Measurements from ENCODE around the gene COL28A1.

The COL28A1 gene

GRCh38 chr7:7433811-7434210 lies 101.9 kb downstream of the COL28A1 start:
- Histone ChIP-seq H2AFZ (ENCODE audit: low read length) (no peak overlapping the region), H3K79me2 (ENCODE audit: insufficient read depth, low read length) (no peaks in the 10 kb centered on the region), H3K4me1 (ENCODE audit: insufficient read depth, low read length, poor library complexity, severe bottlenecking) (peaks cover 3% of the 10 kb centered on the region), H3F3A (ENCODE audit: low read depth) (no peaks in the 10 kb centered on the region), H3K4me3 (ENCODE audit: low read length, poor library complexity, severe bottlenecking) (no peak overlapping the region), H3K9me3 (ENCODE audit: insufficient read depth, low read depth, low read length) (no peaks in the 10 kb centered on the region), H3K9ac (ENCODE audit: low read depth, low read length, poor library complexity, severe bottlenecking) (no peak overlapping the region), H3K4me2 (ENCODE audit: low read depth, low read length, poor library complexity, severe bottlenecking) (no peak overlapping the region), H4K20me1 (ENCODE audit: insufficient read depth, low read length, poor library complexity, severe bottlenecking) (no peaks in the 10 kb centered on the region), H3K27me3 (ENCODE audit: insufficient read depth, low read length, poor library complexity, severe bottlenecking) (no peaks in the 10 kb centered on the region), H3K9me2 (replicated peaks; ENCODE audit: low read depth, low read length) (no peaks in the 10 kb centered on the region), H3K36me3 (ENCODE audit: insufficient read depth, low read length) (no peaks in the 10 kb centered on the region)
- TF ChIP-seq EZH2phosphoT487 (IDR thresholded peaks at IDR 0.05; ENCODE audit: borderline replicate concordance) (no peak), CTCF (conservative IDR thresholded peaks at IDR 0.05; ENCODE audit: low read length) (no peak)

- Histone ChIP-seq H3K4me2 (ENCODE audit: low read depth, low read length, poor library complexity, severe bottlenecking) (no peak overlapping the region), H3K79me2 (ENCODE audit: insufficient read depth, low read length) (no peaks in the 10 kb centered on the region), H3K27me3 (ENCODE audit: insufficient read depth, low read length, poor library complexity, severe bottlenecking) (no peaks in the 10 kb centered on the region), H3K9me2 (replicated peaks; ENCODE audit: low read depth, low read length) (no peaks in the 10 kb centered on the region), H3F3A (ENCODE audit: low read depth) (no peaks in the 10 kb centered on the region), H3K9me3 (ENCODE audit: insufficient read depth, low read depth, low read length) (no peaks in the 10 kb centered on the region), H2AFZ (ENCODE audit: low read length) (no peak overlapping the region), H3K9ac (ENCODE audit: low read depth, low read length, poor library complexity, severe bottlenecking) (no peak overlapping the region), H3K4me1 (ENCODE audit: insufficient read depth, low read length, poor library complexity, severe bottlenecking) (peaks cover 3% of the 10 kb centered on the region), H3K4me3 (ENCODE audit: low read length, poor library complexity, severe bottlenecking) (no peak overlapping the region), H3K36me3 (ENCODE audit: insufficient read depth, low read length) (no peaks in the 10 kb centered on the region), H4K20me1 (ENCODE audit: insufficient read depth, low read length, poor library complexity, severe bottlenecking) (no peaks in the 10 kb centered on the region)
- TF ChIP-seq CTCF (conservative IDR thresholded peaks at IDR 0.05; ENCODE audit: low read length) = no peak
- TF ChIP-seq EZH2phosphoT487 (IDR thresholded peaks at IDR 0.05; ENCODE audit: borderline replicate concordance) = no peak
Measured at GRCh38 chr7:7432979-7433378, 102.7 kb downstream of the COL28A1 start.

GRCh38 chr7:7428806-7429205 lies 106.9 kb downstream of the COL28A1 start:
- H2AFZ ChIP-seq (ENCODE audit: low read length) = no peak overlapping the region
- H3K4me1 ChIP-seq (ENCODE audit: insufficient read depth, low read length, poor library complexity, severe bottlenecking) = peaks cover 8% of the 10 kb centered on the region
- H3K36me3 ChIP-seq (ENCODE audit: insufficient read depth, low read length) = no peaks in the 10 kb centered on the region
- H3K9me3 ChIP-seq (ENCODE audit: insufficient read depth, low read depth, low read length) = no peaks in the 10 kb centered on the region
- H4K20me1 ChIP-seq (ENCODE audit: insufficient read depth, low read length, poor library complexity, severe bottlenecking) = no peaks in the 10 kb centered on the region
- H3K9ac ChIP-seq (ENCODE audit: low read depth, low read length, poor library complexity, severe bottlenecking) = no peak overlapping the region
- no peaks in the 10 kb centered on the region for H3K9me2 ChIP-seq (replicated peaks; ENCODE audit: low read depth, low read length)
- no peak overlapping the region for H3K4me3 ChIP-seq (ENCODE audit: low read length, poor library complexity, severe bottlenecking)
- no peak overlapping the region for H3K4me2 ChIP-seq (ENCODE audit: low read depth, low read length, poor library complexity, severe bottlenecking)
- no peaks in the 10 kb centered on the region for H3F3A ChIP-seq (ENCODE audit: low read depth)
- no peaks in the 10 kb centered on the region for H3K27me3 ChIP-seq (ENCODE audit: insufficient read depth, low read length, poor library complexity, severe bottlenecking)
- no peak for TF ChIP-seq CTCF (conservative IDR thresholded peaks at IDR 0.05; ENCODE audit: low read length)
- no peaks in the 10 kb centered on the region for H3K79me2 ChIP-seq (ENCODE audit: insufficient read depth, low read length)
